Smooth muscle cell (in vitro differentiated cells): ENCODE data around the gene MS4A7. TPM values are rescaled to one million over a fixed set of nuclear protein-coding genes. Genes with fewer than 3 reads are reported as not detected.
"Not testable (repeated sequence)": the region's sequence is repeated elsewhere in the genome, so short reads cannot be mapped to it uniquely, and the experiment has no call there.

Experiments used
- DNase-seq: peaks from one replicate; lab custom pipeline; 2025; ENCODE audit not compliant: unreplicated experiment; lab: John Stamatoyannopoulos, UW
- H2AFZ ChIP-seq: fragments of 200-600 bp; sonication (generic); 2 replicates; pipeline ENCODE4 v1.6.0; 2016; ENCODE audit warnings: antibody characterized with exemption, low read depth, mild to moderate bottlenecking
- H3F3A ChIP-seq: fragments of 200-600 bp; sonication (generic); 2 replicates; pipeline ENCODE4 v1.6.0; 2017; ENCODE audit warnings: antibody characterized with exemption, low read depth
- H3K27ac ChIP-seq: fragments of 200-600 bp; sonication (generic); 2 replicates; pipeline ENCODE4 v1.5.1; 2016; ENCODE audit warnings: low read depth, mild to moderate bottlenecking
- H3K27me3 ChIP-seq: fragments of 200-600 bp; sonication (generic); 2 replicates; pipeline ENCODE4 v1.6.1; 2016; ENCODE audit warnings: low read depth, mild to moderate bottlenecking
- H3K36me3 ChIP-seq: fragments of 200-600 bp; sonication (generic); 2 replicates; pipeline ENCODE4 v1.5.1; 2016; ENCODE audit warnings: low read depth
- H3K4me1 ChIP-seq: fragments of 200-600 bp; sonication (generic); 2 replicates; pipeline ENCODE4 v1.5.1; 2016; ENCODE audit warnings: low read depth
- H3K4me2 ChIP-seq: fragments of 200-600 bp; sonication (generic); 2 replicates; pipeline ENCODE4 v1.6.0; 2016; ENCODE audit warnings: mild to moderate bottlenecking
- H3K4me3 ChIP-seq: fragments of 200-600 bp; sonication (generic); 2 replicates; pipeline ENCODE4 v1.5.1; 2016; ENCODE audit warnings: mild to moderate bottlenecking
- H3K79me2 ChIP-seq: fragments of 200-600 bp; sonication (generic); 2 replicates; pipeline ENCODE4 v1.6.0; 2016; ENCODE audit warnings: low read depth, mild to moderate bottlenecking
- H3K9ac ChIP-seq: fragments of 200-600 bp; sonication (generic); 2 replicates; pipeline ENCODE4 v1.6.0; 2016; ENCODE audit warnings: low read depth
- H3K9me3 ChIP-seq: fragments of 200-600 bp; sonication (generic); replicated peaks from 2 replicates; pipeline ENCODE4 v1.5.1; 2016; ENCODE audit warnings: low read depth
- H4K20me1 ChIP-seq: fragments of 200-600 bp; sonication (generic); 2 replicates; pipeline ENCODE4 v1.6.0; 2016; ENCODE audit warnings: low read depth
- CTCF ChIP-seq: fragments of 200-600 bp; sonication (generic); IDR thresholded peaks from 2 replicates; pipeline ENCODE4 v1.5.1; 2017; ENCODE audit warnings: borderline replicate concordance, mild to moderate bottlenecking, antibody characterized with exemption; ENCODE audit not compliant: insufficient read depth, poor library complexity, severe bottlenecking
- WGBS: methylation state at CpG from one replicate; pipeline ENCODE4 v1.1.7; 2016; ENCODE audit warnings: low lambda C conversion rate; 5-methylcytosine and 5-hydroxymethylcytosine counted together
- polyA plus RNA-seq: library from polyadenylated mRNA; unstranded; fragments of >200 nt; fragmentation: Nextera tagmentation; extraction: Ambion mirVana; gene quantifications from 2 replicates; pipeline ENCODE4 v1.2.1, GENCODE V29; 2016
- total RNA-seq: library from RNA; depleted of rRNA; stranded (reverse); fragments of >200 nt; gene quantifications from 2 replicates; pipeline ENCODE4 v1.2.3, GENCODE V29; 2014

The MS4A7 gene
- total and polyA plus RNA-seq, 2 experiments from 2014 or later: not detected

- H3K27ac ChIP-seq: no peak overlapping the region
- no peak overlapping the region for H3K4me2 ChIP-seq
- TF ChIP-seq CTCF: peak; percentile 59
- 39% methylated on average over 7 of the region's 7 CpGs for WGBS
- H3K36me3 ChIP-seq: no peaks in the 10 kb centered on the region
- H3K79me2 ChIP-seq: no peaks in the 10 kb centered on the region
- no peaks in the 10 kb centered on the region for H3K9me3 ChIP-seq
- DNase-seq: peak; percentile 7
- no peaks in the 10 kb centered on the region for H4K20me1 ChIP-seq
- H2AFZ ChIP-seq: peak overlapping the region; percentile 20
- H3K4me1 ChIP-seq: no peaks in the 10 kb centered on the region
- no peak overlapping the region for H3K4me3 ChIP-seq
- no peaks in the 10 kb centered on the region for H3K27me3 ChIP-seq
- no peaks in the 10 kb centered on the region for H3F3A ChIP-seq
- H3K9ac ChIP-seq: no peak overlapping the region
These were observed 14.5 kb upstream of the MS4A7 start for GRCh38 chr11:60363542-60364470.

- H3K27me3 ChIP-seq, H3K4me3 ChIP-seq, H3K4me2 ChIP-seq, H3K36me3 ChIP-seq, H3K4me1 ChIP-seq, H3K79me2 ChIP-seq, H3K9me3 ChIP-seq, H3K27ac ChIP-seq, DNase-seq, H2AFZ ChIP-seq, H3K9ac ChIP-seq, H4K20me1 ChIP-seq, H3F3A ChIP-seq: not testable (repeated sequence)
- WGBS: 85% methylated on average over 15 of the region's 15 CpGs
These were observed 11.9 kb upstream of the MS4A7 start for GRCh38 chr11:60366262-60366904.

GRCh38 chr11:60367009-60367408 lies 11.3 kb upstream of the MS4A7 start:
- Histone ChIP-seq H3K4me2 (no peak overlapping the region), H2AFZ (no peak overlapping the region), H3K4me3 (no peak overlapping the region), H3K4me1 (no peaks in the 10 kb centered on the region), H3K36me3 (no peaks in the 10 kb centered on the region), H3K27me3 (no peaks in the 10 kb centered on the region), H3K27ac (no peak overlapping the region), H3K9me3 (no peaks in the 10 kb centered on the region), H4K20me1 (no peaks in the 10 kb centered on the region), H3K79me2 (no peaks in the 10 kb centered on the region), H3F3A (no peaks in the 10 kb centered on the region), H3K9ac (no peak overlapping the region)
- TF ChIP-seq CTCF: no peak
- WGBS: 56% methylated on average over 2 of the region's 2 CpGs
- no peak for DNase-seq

- no peak for DNase-seq
- WGBS: 93% methylated on average over 19 of the region's 19 CpGs
- Histone ChIP-seq H3K4me3 (no peak overlapping the region), H3K9ac (no peak overlapping the region), H3K9me3 (no peaks in the 10 kb centered on the region), H3K27ac (no peak overlapping the region), H4K20me1 (no peaks in the 10 kb centered on the region), H2AFZ (no peak overlapping the region), H3K4me2 (no peak overlapping the region), H3K27me3 (no peaks in the 10 kb centered on the region), H3K4me1 (no peaks in the 10 kb centered on the region), H3K79me2 (no peaks in the 10 kb centered on the region), H3F3A (no peaks in the 10 kb centered on the region), H3K36me3 (no peaks in the 10 kb centered on the region)
- no peak for TF ChIP-seq CTCF
These were observed 10.4 kb upstream of the MS4A7 start for GRCh38 chr11:60367896-60368295.
